Measurements from ENCODE around the gene SESN2. TPM values are rescaled to one million over a fixed set of nuclear protein-coding genes. Genes with fewer than 3 reads are reported as not detected.

Gene SESN2
- total and polyA plus RNA-seq, 10 of the 15 experiments (the other 5 are each of a cell fraction or from before 2014, with no cell fraction given), result 1.5 to 40.9 (median 17.8) TPM

DNA sequence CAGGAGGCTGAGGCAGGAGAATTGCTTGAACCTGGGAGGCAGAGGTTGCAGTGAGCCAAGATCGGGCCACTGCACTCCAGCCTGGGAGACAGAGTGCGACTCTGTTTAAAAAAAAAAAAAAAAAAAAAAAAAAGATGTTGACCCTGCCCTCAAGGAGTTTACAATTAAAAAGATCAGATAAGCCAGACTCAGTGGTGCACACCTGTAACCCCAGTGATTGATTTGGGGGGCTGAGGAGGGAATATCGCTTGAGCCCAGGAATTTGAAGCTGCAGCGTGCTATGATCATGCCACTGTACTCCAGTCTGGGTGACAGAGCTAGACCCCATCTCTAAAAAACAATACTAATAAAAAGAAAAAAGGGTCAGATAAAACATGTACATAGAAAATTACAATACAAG lies 1.6 kb upstream of the SESN2 start:
- FAIRE-seq (no peak), DNase-seq (ENCODE audit: low read depth, low spot score) (no peak), ATAC-seq (no peak)
- Histone ChIP-seq H3K27me3 (replicated peaks in 1 of 2; ENCODE audit: control insufficient read depth in 2 of 2, insufficient read depth in 2 of 2, low read length in 1 of 2) (no peaks in the 10 kb centered on the region), H3K79me2 (ENCODE audit: control insufficient read depth, insufficient read depth, low read length) (peaks cover 24% of the 10 kb centered on the region), H4K20me1 (ENCODE audit: control insufficient read depth, insufficient read depth) (0 out of 2 replicates have a peak, but pooled peaks cover 4% of the 10 kb centered on the region), H3K9ac (ENCODE audit: control insufficient read depth, insufficient read depth, low read length) (no peak overlapping the region), H3K36me3 (ENCODE audit: control insufficient read depth in 2 of 2, insufficient read depth in 2 of 2, low read length in 1 of 2) (no peaks in the 10 kb centered on the region), H3K4me3 (no peak overlapping the region), H3K27ac (ENCODE audit: control insufficient read depth, insufficient read depth) (no peak overlapping the region), H3K9me3 (replicated peaks; ENCODE audit: control insufficient read depth, insufficient read depth, low read length) (no peaks in the 10 kb centered on the region), H3K4me1 (ENCODE audit: control insufficient read depth, insufficient read depth, low read length) (peaks cover 5% of the 10 kb centered on the region), H2AFZ (ENCODE audit: control insufficient read depth, low read depth, low read length) (no peak overlapping the region), H3K4me2 (ENCODE audit: control insufficient read depth, insufficient read depth) (no peak overlapping the region)
- CTCF ChIA-PET, result interaction anchor here (0.7 to 3.2 kb wide), 4 partner anchors 9 to 102 kb away, joined by 4 to 33 read pairs (median 4); no protein-coding TSS in a partner anchor
- in situ Hi-C loops (cut with MboI) (no loop called here), intact Hi-C loops (cut with micrococcal nuclease; ENCODE audit: unreplicated experiment) (no loop called here)
- 72% methylated on average over 3 of the region's 4 CpGs for WGBS (ENCODE audit: insufficient coverage, insufficient replicate concordance, low lambda C conversion rate, missing lambda C conversion rate)
- RAD21 ChIA-PET (ENCODE audit: unreplicated experiment), result interaction anchor here (0.7 to 4.4 kb wide), 3 partner anchors 9 to 348 kb away, joined by 3 to 28 read pairs (median 6); no protein-coding TSS in a partner anchor
- TF ChIP-seq, protein P1, sequence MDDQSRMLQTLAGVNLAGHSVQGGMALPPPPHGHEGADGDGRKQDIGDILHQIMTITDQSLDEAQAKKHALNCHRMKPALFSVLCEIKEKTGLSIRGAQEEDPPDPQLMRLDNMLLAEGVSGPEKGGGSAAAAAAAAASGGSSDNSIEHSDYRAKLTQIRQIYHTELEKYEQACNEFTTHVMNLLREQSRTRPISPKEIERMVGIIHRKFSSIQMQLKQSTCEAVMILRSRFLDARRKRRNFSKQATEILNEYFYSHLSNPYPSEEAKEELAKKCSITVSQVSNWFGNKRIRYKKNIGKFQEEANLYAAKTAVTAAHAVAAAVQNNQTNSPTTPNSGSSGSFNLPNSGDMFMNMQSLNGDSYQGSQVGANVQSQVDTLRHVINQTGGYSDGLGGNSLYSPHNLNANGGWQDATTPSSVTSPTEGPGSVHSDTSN (IDR thresholded peaks at IDR 0.05; ENCODE audit: insufficient replicate concordance, low read depth, low read length), result no peak
- no peak for TF ChIP-seq ASH2L (IDR thresholded peaks at IDR 0.05; ENCODE audit: borderline replicate concordance, low read depth)
- TF ChIP-seq STAT1 (conservative IDR thresholded peaks at IDR 0.05), result no peak
- no TSS peak for BruUV-seq (replicated peaks)
- SMC1A ChIA-PET (ENCODE audit: uncharacterized antibody, unreplicated experiment), result interaction anchor here (1.0 to 2.1 kb wide), 3 partner anchors 9 to 619 kb away, joined by 4 to 24 read pairs (median 5); no protein-coding TSS in a partner anchor
- POLR2A ChIA-PET, result interaction anchor here (0.6 to 6.5 kb wide), 4 partner anchors 9 to 324 kb away, joined by 3 to 51 read pairs (median 5); partner anchors contain the start of gene ATP5IF1

All from GM12878 (cell line).